NCI-H1436 treated with DMSO at 0.1 percent for 48 hours (cell line): ENCODE measurements around the gene IDI1.
"Not testable (repeated sequence)": the region's sequence is repeated elsewhere in the genome, so short reads cannot be mapped to it uniquely, and the experiment has no call there.

ENCODE experiments used
- DNase-seq: peaks from one replicate; lab custom pipeline; 2025; lab: John Stamatoyannopoulos, UW

IDI1 gene

GRCh38 chr10:1048732-1049424, at the start of gene IDI1:
IDI1 (minus strand) TSS chr10:1049119; CDS start chr10:1049003, 116 bp downstream.
- DNase-seq, result peak; percentile 87

- no peak for DNase-seq
These were observed 48.5 kb upstream of the IDI1 start for GRCh38 chr10:1097436-1097835.

- no peak for DNase-seq
These were observed 47.5 kb upstream of the IDI1 start for GRCh38 chr10:1096287-1096889.

- DNase-seq, result no peak
These were observed 46.6 kb upstream of the IDI1 start for GRCh38 chr10:1095498-1095897.

- DNase-seq, result no peak
These were observed 45.5 kb upstream of the IDI1 start for GRCh38 chr10:1094112-1095057.

GRCh38 chr10:1093696-1094095, 44.8 kb upstream of the IDI1 start:
- DNase-seq, result no peak

- no peak for DNase-seq
These were observed 41.8 kb upstream of the IDI1 start for GRCh38 chr10:1090696-1091095.

- DNase-seq, result no peak
These were observed 40.2 kb upstream of the IDI1 start for GRCh38 chr10:1089017-1089689.

- DNase-seq, result no peak
These were observed 37.9 kb upstream of the IDI1 start for GRCh38 chr10:1086787-1087186.

GRCh38 chr10:1085258-1085657, 36.3 kb upstream of the IDI1 start:
- DNase-seq, result no peak

- DNase-seq, result no peak
These were observed 35.4 kb upstream of the IDI1 start for GRCh38 chr10:1084011-1084950.

GRCh38 chr10:1083581-1083980, 34.7 kb upstream of the IDI1 start:
- no peak for DNase-seq

- no peak for DNase-seq
These were observed 29.7 kb upstream of the IDI1 start for GRCh38 chr10:1078668-1079067.

GRCh38 chr10:1074748-1075308, 25.9 kb upstream of the IDI1 start:
- no peak for DNase-seq

- no peak for DNase-seq
These were observed 25.3 kb upstream of the IDI1 start for GRCh38 chr10:1074052-1074747.

- no peak for DNase-seq
These were observed 22.0 kb upstream of the IDI1 start for GRCh38 chr10:1070919-1071318.

GRCh38 chr10:1068380-1069361, 19.8 kb upstream of the IDI1 start:
- no peak for DNase-seq

GRCh38 chr10:1066734-1067133, 17.8 kb upstream of the IDI1 start:
- DNase-seq, result not testable (repeated sequence)

- no peak for DNase-seq
These were observed 16.0 kb upstream of the IDI1 start for GRCh38 chr10:1064964-1065247.
